ENCODE data around the gene MLLT10.
"Not testable (repeated sequence)": the region's sequence is repeated elsewhere in the genome, so short reads cannot be mapped to it uniquely, and the experiment has no call there.

The MLLT10 gene

GRCh38 chr10:21707498-21707897 is 173.5 kb downstream of the MLLT10 start:
- no peak for DNase-seq

GRCh38 chr10:21712975-21713374 is 178.9 kb downstream of the MLLT10 start:
- no peak for DNase-seq

GRCh38 chr10:21715531-21716195 is 181.6 kb downstream of the MLLT10 start:
- DNase-seq, result no peak

- not testable (repeated sequence) for DNase-seq
These were observed 183.5 kb downstream of the MLLT10 start for GRCh38 chr10:21717437-21718054.

- no peak for DNase-seq
These were observed 185.5 kb downstream of the MLLT10 start for GRCh38 chr10:21719502-21719901.

GRCh38 chr10:21720090-21720489 is 186.1 kb downstream of the MLLT10 start:
- DNase-seq, result no peak

- no peak for DNase-seq
These were observed 187.1 kb downstream of the MLLT10 start for GRCh38 chr10:21721000-21721665.

GRCh38 chr10:21722209-21722608 is 188.2 kb downstream of the MLLT10 start:
- DNase-seq, result no peak

GRCh38 chr10:21724020-21724589 is 190.1 kb downstream of the MLLT10 start:
- DNase-seq, result no peak

- DNase-seq, result peak; percentile 83
These were observed 190.8 kb downstream of the MLLT10 start for GRCh38 chr10:21724687-21725367.

GRCh38 chr10:21726601-21727225 is 192.7 kb downstream of the MLLT10 start:
- DNase-seq, result no peak

GRCh38 chr10:21727452-21728168 is 193.6 kb downstream of the MLLT10 start:
- no peak for DNase-seq

- DNase-seq, result no peak
These were observed 194.6 kb downstream of the MLLT10 start for GRCh38 chr10:21728618-21729017.

GRCh38 chr10:21732067-21732772 is 198.2 kb downstream of the MLLT10 start:
- peak; percentile 50 for DNase-seq

- no peak for DNase-seq
These were observed 199.7 kb downstream of the MLLT10 start for GRCh38 chr10:21733710-21734109.

- peak; percentile 37 for DNase-seq
These were observed 203.1 kb downstream of the MLLT10 start for GRCh38 chr10:21737106-21737505.

GRCh38 chr10:21740989-21741388 is 207.0 kb downstream of the MLLT10 start:
- no peak for DNase-seq

GRCh38 chr10:21742740-21743412 is 208.8 kb downstream of the MLLT10 start:
- no peak for DNase-seq

- DNase-seq, result no peak
These were observed 210.2 kb downstream of the MLLT10 start for GRCh38 chr10:21744223-21744622.

- no peak for DNase-seq
These were observed 212.1 kb downstream of the MLLT10 start for GRCh38 chr10:21746118-21746517.

GRCh38 chr10:21747809-21748208 is 213.8 kb downstream of the MLLT10 start:
- no peak for DNase-seq
